ENCODE results near the gene MUC4.
"Not testable (repeated sequence)": the region's sequence is repeated elsewhere in the genome, so short reads cannot be mapped to it uniquely, and the experiment has no call there.

DNA sequence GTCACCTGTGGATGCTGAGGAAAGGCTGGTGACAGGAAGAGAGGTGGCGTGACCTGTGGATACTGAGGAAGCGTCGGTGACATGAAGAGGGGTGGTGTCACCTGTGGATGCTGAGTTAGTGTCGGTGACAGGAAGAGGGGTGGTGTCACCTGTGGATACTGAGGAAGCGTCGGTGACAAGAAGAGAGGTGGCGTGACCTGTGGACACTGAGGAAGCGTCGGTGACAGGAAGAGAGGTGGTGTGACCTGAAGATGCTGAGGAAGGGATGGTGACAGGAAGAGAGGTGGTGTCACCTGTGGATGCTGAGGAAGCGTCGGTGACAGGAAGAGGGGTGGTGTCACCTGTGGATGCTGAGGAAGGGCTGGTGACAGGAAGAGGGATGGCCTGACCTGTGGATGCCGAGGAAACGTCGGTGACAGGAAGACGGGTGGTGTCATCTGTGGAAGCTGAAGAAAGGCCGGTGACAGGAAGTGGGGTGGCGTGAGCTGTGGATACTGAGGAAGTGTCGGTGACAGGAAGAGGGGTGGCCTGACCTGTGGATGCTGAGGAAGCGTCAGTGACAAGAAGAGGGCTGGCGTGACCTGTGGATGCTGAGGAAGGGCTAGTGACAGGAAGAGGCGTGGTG, 25.8 kb downstream of the MUC4 start:
- TF ChIP-seq, protein P1, sequence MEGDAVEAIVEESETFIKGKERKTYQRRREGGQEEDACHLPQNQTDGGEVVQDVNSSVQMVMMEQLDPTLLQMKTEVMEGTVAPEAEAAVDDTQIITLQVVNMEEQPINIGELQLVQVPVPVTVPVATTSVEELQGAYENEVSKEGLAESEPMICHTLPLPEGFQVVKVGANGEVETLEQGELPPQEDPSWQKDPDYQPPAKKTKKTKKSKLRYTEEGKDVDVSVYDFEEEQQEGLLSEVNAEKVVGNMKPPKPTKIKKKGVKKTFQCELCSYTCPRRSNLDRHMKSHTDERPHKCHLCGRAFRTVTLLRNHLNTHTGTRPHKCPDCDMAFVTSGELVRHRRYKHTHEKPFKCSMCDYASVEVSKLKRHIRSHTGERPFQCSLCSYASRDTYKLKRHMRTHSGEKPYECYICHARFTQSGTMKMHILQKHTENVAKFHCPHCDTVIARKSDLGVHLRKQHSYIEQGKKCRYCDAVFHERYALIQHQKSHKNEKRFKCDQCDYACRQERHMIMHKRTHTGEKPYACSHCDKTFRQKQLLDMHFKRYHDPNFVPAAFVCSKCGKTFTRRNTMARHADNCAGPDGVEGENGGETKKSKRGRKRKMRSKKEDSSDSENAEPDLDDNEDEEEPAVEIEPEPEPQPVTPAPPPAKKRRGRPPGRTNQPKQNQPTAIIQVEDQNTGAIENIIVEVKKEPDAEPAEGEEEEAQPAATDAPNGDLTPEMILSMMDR (IDR thresholded peaks at IDR 0.05; ENCODE audit: insufficient read depth, low read length) = not testable (repeated sequence)
- TF ChIP-seq, protein P2, sequence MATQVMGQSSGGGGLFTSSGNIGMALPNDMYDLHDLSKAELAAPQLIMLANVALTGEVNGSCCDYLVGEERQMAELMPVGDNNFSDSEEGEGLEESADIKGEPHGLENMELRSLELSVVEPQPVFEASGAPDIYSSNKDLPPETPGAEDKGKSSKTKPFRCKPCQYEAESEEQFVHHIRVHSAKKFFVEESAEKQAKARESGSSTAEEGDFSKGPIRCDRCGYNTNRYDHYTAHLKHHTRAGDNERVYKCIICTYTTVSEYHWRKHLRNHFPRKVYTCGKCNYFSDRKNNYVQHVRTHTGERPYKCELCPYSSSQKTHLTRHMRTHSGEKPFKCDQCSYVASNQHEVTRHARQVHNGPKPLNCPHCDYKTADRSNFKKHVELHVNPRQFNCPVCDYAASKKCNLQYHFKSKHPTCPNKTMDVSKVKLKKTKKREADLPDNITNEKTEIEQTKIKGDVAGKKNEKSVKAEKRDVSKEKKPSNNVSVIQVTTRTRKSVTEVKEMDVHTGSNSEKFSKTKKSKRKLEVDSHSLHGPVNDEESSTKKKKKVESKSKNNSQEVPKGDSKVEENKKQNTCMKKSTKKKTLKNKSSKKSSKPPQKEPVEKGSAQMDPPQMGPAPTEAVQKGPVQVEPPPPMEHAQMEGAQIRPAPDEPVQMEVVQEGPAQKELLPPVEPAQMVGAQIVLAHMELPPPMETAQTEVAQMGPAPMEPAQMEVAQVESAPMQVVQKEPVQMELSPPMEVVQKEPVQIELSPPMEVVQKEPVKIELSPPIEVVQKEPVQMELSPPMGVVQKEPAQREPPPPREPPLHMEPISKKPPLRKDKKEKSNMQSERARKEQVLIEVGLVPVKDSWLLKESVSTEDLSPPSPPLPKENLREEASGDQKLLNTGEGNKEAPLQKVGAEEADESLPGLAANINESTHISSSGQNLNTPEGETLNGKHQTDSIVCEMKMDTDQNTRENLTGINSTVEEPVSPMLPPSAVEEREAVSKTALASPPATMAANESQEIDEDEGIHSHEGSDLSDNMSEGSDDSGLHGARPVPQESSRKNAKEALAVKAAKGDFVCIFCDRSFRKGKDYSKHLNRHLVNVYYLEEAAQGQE (IDR thresholded peaks at IDR 0.05; ENCODE audit: insufficient replicate concordance, low read depth) = not testable (repeated sequence)
- TF ChIP-seq SPI1 (IDR thresholded peaks at IDR 0.05; ENCODE audit: borderline replicate concordance, low read depth) = not testable (repeated sequence)
